ENCODE data around the gene AIDA.

DNA sequence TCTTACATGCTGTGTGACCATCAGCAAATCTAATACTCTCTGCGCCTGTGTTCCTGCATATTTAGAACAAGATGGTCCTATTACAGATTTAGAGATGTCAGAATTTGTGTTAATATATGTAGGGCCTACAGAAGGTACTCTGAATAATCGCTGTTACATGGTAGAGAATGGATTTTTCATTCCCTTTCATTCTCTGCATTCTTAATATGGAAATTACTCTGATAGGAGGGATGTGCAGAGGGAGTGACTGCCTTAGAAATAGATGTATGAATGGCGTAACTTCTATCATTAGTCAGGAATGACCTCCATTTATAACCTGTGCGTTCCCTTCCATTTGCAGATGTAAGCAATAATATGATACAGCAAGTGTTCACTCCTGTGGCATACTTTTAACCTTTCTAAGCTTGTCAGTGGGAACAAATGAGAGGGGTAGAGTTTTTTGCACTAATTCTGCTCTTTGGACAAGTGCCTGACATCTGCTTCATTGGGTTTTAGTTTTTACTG, 48.8 kb downstream of the AIDA start:
- TF ChIP-seq, protein P1, sequence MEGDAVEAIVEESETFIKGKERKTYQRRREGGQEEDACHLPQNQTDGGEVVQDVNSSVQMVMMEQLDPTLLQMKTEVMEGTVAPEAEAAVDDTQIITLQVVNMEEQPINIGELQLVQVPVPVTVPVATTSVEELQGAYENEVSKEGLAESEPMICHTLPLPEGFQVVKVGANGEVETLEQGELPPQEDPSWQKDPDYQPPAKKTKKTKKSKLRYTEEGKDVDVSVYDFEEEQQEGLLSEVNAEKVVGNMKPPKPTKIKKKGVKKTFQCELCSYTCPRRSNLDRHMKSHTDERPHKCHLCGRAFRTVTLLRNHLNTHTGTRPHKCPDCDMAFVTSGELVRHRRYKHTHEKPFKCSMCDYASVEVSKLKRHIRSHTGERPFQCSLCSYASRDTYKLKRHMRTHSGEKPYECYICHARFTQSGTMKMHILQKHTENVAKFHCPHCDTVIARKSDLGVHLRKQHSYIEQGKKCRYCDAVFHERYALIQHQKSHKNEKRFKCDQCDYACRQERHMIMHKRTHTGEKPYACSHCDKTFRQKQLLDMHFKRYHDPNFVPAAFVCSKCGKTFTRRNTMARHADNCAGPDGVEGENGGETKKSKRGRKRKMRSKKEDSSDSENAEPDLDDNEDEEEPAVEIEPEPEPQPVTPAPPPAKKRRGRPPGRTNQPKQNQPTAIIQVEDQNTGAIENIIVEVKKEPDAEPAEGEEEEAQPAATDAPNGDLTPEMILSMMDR (conservative IDR thresholded peaks at IDR 0.05): no peak
- TF ChIP-seq EZH2 (IDR thresholded peaks at IDR 0.05; ENCODE audit: low read depth): no peak
